HT1080 (cell line): ENCODE data around the gene BICRA. TPM values are rescaled to one million over a fixed set of nuclear protein-coding genes. Genes with fewer than 3 reads are reported as not detected.

Experiments used
- DNase-seq: peaks from one replicate; pipeline ENCODE4 v3.0.0-alpha.2; 2015; ENCODE audit warnings: low read depth
- total RNA-seq: library from RNA; depleted of rRNA; stranded (reverse); fragments of >200 nt; shearing (Covaris generic); gene quantifications from 2 replicates; pipeline ENCODE4 v1.2.3, GENCODE V29; 2014

BICRA gene
- total RNA-seq, 1 experiment from 2014 or later, result 0.68 TPM

- peak; percentile 99 for DNase-seq
Observed at GRCh38 chr19:47600246-47601179, 8.4 kb upstream of the BICRA start.

DNA sequence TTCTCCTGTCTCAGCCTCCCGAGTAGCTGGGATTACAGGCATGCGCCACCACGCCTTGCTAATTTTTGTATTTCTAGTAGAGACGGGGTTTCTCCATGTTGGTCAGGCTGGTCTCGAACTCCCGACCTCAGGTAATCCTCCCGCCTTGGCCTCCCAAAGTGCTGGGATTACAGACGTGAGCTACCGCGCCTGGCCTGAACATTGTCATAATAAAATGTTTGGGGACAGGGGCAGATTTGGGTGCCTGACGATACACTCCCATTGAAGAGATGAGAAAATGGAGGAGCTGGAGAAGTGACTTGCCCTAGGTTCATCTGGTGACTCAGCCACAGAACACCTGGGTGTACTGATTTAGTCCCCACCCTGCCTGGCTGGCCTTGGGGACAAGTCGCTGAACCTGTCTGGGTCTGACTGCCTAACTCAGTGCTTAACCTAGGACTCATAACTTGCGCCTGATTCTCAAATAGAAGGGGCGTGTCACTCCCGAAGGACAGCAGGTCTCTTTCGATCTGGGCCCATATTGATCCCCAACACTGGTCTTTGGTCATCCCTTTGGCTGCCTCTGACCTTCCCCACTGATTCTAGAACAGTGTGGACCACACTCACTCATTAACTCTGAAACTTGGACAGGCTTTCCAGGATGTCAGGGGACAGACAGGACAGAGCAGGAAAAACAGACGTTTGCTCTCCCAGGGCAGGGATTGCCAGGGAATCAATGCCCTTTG lies 7.6 kb upstream of the BICRA start:
- no peak for DNase-seq

DNA sequence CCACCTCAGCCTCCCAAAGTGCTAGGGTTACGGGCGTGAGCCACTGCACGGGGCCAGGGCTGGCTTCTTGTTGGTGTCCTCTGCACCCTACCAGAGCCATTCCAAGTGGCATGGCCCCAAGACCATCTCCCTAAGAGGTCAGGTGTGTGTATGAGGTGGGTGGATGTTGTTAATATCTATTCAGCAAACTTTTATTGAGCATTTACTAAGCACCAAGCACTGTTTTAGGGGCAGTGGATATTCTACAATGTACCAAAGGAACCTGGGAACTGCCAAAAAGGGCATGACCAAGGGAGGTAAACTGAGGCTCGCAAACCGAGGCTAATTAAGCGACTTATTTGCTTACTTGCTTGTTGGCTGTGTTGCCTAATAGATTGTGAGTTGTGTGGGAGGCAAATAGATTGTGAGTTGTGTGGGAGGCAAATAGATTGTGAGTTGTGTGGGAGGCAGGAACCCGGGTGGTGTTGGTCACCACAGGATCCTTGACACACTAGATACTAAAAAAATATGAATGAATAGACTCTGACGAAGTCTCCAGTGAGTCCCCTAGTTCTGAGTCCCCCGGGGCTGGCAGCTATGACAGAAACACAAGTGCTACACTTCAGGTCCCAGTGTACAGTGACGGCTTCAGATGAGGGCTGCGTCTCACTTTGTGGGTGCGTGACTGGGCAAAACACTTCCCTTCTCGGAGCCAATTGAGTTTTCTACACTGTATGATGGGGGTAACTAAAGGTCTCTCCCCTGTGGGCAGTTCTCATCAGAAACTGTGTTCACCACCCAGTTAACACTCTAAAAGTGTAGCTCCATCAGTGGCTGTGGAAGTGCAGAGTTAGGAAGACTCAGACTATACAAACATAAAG lies 5.0 kb upstream of the BICRA start:
- DNase-seq, result no peak

DNA sequence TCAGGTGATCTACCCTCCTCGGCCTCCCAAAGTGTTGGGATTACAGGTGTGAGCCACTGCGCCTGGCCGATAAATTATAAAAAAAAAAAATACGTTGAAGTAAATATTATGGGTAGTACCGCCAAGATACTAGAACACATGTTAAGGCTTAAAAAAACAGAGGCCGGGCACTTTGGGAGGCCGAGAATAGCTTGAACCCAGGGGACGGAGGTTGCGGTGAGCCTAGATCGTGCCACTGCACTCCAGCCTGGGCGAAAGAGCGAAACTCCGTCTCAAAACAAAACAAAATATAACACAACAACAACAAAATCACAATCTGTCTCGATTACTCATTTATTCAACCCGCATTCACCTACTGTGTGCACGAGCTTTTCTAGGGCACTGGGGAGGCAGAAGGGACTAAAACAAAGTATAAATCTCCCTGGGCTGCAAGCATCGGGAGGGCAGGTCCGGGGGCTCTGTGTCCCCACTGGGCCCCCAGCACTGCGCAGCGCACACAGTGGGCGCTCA lies 1.3 kb upstream of the BICRA start:
- no peak for DNase-seq

GRCh38 chr19:47608074-47608918 lies 638 bp upstream of the BICRA start:
- DNase-seq, result peak; percentile 87

- peak; percentile 36 for DNase-seq
Observed at GRCh38 chr19:47609906-47610894, 1.3 kb downstream of the BICRA start.

- DNase-seq, result no peak
Observed at GRCh38 chr19:47610902-47611301, 2.0 kb downstream of the BICRA start.

DNA sequence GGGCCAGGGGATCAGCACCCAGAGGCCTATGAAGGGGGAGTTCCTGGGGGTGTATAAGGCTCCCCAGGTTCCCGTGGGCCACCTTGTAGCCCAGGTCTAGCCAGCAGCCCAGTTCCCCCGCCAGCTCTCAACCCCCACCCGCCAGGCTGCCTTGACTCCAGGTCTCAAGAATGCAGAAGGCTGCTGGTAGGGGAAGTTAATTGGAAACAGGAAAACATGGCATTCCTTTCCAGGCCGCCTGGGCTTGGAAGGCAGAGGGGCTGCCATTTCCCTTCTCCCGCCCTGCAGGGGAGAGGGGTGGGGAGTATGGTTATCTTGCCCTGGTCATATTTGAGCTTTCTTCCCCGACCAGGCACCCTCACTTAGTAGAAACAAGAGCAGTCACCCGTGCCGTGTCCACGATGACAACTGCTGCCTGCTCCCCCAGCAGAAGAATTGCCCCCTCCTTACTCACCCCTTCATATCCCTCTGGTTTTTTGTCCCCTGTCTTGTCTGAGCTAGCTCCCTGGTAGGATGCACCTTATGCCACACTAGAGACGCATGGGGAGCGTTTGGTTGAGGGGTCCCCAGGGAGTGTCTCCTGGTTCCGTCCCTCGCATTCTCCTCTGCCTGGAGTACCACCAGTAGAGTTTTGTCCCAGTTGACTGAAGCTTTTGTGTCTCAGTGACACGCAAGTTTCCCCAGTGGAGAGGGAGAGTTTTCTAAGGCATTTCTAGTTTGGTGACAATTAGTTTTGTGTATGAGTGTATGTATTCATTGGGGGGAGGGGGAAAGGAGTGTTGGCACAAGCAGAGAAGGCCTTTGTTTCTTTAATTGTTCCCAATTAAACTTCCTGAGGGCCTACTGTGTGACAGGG lies 4.5 kb downstream of the BICRA start:
- DNase-seq, result peak; percentile 10

DNA sequence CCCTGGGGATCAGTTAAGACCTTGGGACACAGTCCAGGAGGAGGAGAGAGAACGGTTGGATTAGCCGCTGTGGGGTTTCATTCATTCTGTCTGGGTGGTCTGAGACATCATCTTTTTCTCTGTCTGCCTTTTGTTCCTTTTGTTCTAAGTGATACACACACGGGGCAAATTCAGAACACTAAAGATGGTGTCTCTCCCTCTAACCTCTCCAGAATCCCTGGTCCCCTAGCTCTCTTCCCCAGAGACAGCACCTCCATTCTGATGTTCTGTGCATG lies 5.0 kb downstream of the BICRA start:
- no peak for DNase-seq

DNA sequence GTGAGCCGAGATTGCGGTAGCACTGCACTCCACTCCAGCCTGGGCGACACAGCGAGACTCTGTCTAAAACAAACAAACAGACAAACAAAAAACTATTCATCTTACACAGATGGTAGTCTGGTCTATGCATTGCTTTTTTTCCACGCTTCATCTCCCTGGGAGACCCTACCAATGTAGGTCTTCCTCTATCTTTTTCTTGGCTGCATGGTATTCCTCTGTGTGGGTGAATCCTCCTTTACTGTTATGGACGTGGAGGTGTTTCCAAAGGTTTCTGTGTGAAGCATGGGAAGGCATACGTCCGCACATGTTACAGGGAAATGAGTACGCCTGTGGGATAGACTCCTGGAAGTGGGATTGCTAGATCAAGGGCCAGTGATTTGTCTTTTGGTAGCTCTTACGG lies 5.6 kb downstream of the BICRA start:
- no peak for DNase-seq

DNA sequence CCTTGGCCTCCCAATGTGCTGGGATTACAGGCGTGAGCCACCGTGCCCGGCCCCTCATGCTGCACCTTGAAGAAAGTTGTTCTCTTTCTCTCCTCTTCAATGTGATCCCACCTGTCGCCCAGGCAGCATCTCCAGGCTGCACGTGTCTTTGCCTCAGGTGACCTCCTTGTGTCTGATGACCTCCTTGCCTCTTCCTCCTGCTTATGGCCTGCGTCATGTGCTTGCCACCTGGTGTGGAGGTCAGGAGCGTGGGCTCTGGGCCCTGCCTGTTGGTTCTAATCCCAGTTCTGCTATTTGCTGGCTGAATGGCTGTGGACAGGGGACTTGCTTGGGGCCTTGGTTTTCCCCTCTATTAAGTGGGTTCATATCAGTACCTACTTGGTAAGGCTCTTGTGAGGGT lies 6.3 kb downstream of the BICRA start:
- no peak for DNase-seq

DNA sequence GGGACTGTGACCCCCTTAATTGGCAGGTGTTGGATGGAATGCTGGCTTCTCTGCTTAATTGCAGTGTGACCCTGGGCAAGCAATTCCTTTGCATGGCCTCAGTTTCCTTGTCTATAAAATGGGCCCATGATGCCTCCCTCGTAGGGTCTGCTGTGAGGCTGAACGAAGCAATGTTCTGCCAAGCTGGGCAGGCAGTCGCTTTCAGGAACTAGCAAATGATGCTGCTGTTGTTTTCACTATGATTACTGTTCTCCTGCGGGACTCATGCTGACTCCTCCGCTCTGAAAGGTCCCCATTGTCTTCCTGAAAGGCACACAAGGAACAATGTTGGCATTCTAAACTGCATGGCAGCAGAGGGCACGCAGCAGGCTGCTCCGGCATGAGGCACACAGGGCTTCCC lies 6.8 kb downstream of the BICRA start:
- no peak for DNase-seq

DNA sequence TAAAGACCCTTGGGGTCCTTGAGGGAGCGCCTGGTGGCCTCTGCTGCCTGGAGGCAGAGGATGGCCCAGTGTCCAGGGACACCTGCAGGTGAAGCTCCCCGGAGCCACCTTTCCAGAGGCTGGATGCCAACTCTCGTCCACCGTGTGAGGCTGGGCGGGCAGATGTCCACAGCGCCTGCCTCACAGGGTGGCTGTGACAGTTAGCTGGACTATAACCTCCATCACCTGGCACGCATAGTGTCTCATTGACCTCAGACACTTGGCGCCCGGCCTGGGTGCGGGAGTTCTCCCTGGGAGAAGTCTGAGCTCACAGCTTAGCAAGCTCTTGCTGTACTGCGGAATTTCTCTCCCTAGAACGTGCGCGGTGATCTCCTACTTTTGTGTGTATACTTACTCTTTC lies 9.8 kb downstream of the BICRA start:
- no peak for DNase-seq

DNA sequence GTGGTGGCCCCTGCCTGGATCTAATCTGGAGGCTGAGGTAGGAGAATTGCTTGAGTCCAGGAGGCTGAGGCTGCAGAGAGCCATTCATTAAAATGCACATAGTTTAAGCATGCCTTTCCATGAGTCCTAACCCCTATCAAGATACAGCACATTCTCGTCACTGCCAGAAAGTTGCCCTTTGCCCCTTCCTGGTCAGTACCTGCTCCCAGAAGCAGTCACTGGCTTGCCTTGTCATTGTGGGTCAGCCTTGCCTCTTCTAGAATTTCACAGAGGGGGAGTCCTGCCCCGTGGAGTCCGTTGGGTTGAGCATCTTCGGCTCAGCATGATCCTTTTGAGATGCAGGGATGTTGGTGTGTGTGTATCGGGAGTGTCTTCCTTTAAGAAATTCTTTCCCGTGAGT lies 10.8 kb downstream of the BICRA start:
- DNase-seq, result no peak

- no peak for DNase-seq
Observed at GRCh38 chr19:47623151-47623920, 14.4 kb downstream of the BICRA start.

- DNase-seq, result no peak
Observed at GRCh38 chr19:47623921-47624391, 15.0 kb downstream of the BICRA start.

DNA sequence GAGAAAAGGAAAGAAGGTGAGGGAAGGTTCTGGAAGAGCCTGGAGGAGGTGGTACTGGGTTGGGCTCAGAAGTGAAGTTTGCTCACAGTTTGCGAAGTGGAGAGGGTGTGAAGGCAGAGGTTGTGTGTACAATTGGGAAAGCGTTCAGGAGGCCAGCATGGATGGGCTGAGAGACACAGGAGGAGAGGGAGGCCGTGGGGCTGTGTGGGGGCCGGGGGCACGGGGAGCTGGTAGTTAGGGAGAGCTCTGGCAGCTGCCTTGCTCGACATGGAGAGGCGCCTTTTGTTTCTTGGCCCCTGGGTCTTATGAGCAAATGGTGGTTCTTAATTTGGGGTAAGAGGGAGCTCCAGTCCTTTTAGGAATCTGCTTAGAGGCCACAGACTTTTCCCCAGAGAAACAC lies 16.7 kb downstream of the BICRA start:
- no peak for DNase-seq

GRCh38 chr19:47626238-47626637 lies 17.3 kb downstream of the BICRA start:
- no peak for DNase-seq
